Measurements from ENCODE around the gene LSR. TPM values are rescaled to one million over a fixed set of nuclear protein-coding genes. Genes with fewer than 3 reads are reported as not detected.

The LSR gene
- total and polyA plus RNA-seq, 12 donors, result 8.2 to 106 (median 58.7) TPM

GRCh38 chr19:35226748-35227147 is 22.1 kb upstream of the LSR start:
- no peaks in the 10 kb centered on the region for H3K36me3 ChIP-seq (replicated peaks in 1 of 2)
- H3K4me1 ChIP-seq (replicated peaks in 1 of 2), result peaks cover 3 to 4% of the 10 kb centered on the region in 2 donors
- H3K27ac ChIP-seq, result no peak overlapping the region
- no peaks in the 10 kb centered on the region for H3K27me3 ChIP-seq
- H3K9me3 ChIP-seq (replicated peaks in 1 of 3), result no peaks in the 10 kb centered on the region
- 87 to 91% (median 89%) methylated on average over 5 of the region's 5 CpGs for WGBS, 4 donors
- DNase-seq, result peak in 2 of 7 donors; percentile 11 to 13
- TF ChIP-seq CTCF (IDR thresholded peaks at IDR 0.05), result no peak
- TF ChIP-seq POLR2A (IDR thresholded peaks at IDR 0.05), result no peak
- no peak overlapping the region for H3K4me3 ChIP-seq
- intact Hi-C loops (cut with DNase I), result no loop called here

GRCh38 chr19:35228177-35228930 is 20.4 kb upstream of the LSR start, which contains the start of gene FAM187B:
Gene FAM187B (minus strand): TSS chr19:35228739. CDS start chr19:35228680, 59 bp downstream.
- Histone ChIP-seq H3K9me3 (replicated peaks in 1 of 3) (no peaks in the 10 kb centered on the region), H3K27ac (no peak within 1 kb of the TSS), H3K4me3 (no peak within 1 kb of the TSS), H3K27me3 (no peaks in the 10 kb centered on the region), H3K4me1 (replicated peaks in 1 of 2) (peaks cover 3 to 4% of the 10 kb centered on the region in 2 donors), H3K36me3 (replicated peaks in 1 of 2) (no peaks in the 10 kb centered on the region)
- WGBS, 4 donors, result 87 to 92% (median 90%) methylated on average over 14 of the region's 14 CpGs
- intact Hi-C loops (cut with DNase I), result no loop called here
- DNase-seq, result peak in 3 of 7 donors; percentile 6 to 40 (median 13)
- TF ChIP-seq POLR2A (IDR thresholded peaks at IDR 0.05), result no peak
- TF ChIP-seq CTCF (IDR thresholded peaks at IDR 0.05), result no peak

GRCh38 chr19:35229601-35230000 is 19.2 kb upstream of the LSR start:
- H3K4me3 ChIP-seq, result no peak overlapping the region
- DNase-seq, result peak in 2 of 7 donors; percentile 9 to 20
- no peaks in the 10 kb centered on the region for H3K36me3 ChIP-seq (replicated peaks in 1 of 2)
- H3K4me1 ChIP-seq (replicated peaks in 1 of 2), result peaks cover 3 to 4% of the 10 kb centered on the region in 2 donors
- H3K27ac ChIP-seq, result no peak overlapping the region
- TF ChIP-seq CTCF (IDR thresholded peaks at IDR 0.05) (no peak), POLR2A (IDR thresholded peaks at IDR 0.05) (no peak)
- no peaks in the 10 kb centered on the region for H3K9me3 ChIP-seq (replicated peaks in 1 of 3)
- intact Hi-C loops (cut with DNase I), result no loop called here
- H3K27me3 ChIP-seq, result no peaks in the 10 kb centered on the region
- 88 to 95% (median 94%) methylated on average over 8 of the region's 8 CpGs for WGBS, 4 donors

GRCh38 chr19:35231956-35232645 is 16.7 kb upstream of the LSR start:
- Histone ChIP-seq H3K27me3 (no peaks in the 10 kb centered on the region), H3K9me3 (replicated peaks in 1 of 3) (no peaks in the 10 kb centered on the region), H3K4me1 (replicated peaks in 1 of 2) (no peaks in the 10 kb centered on the region), H3K4me3 (no peak overlapping the region), H3K36me3 (replicated peaks in 1 of 2) (no peaks in the 10 kb centered on the region), H3K27ac (no peak overlapping the region)
- 86 to 94% (median 92%) methylated on average over 13 to 14 of the region's 14 CpGs for WGBS, 4 donors
- no peak for TF ChIP-seq CTCF (IDR thresholded peaks at IDR 0.05)
- peak in 5 of 7 donors; percentile 3 to 27 (median 11) for DNase-seq
- intact Hi-C loops (cut with DNase I), result no loop called here
